H54 (cell line): ENCODE results near the gene USP33.
"Not testable (repeated sequence)": the region's sequence is repeated elsewhere in the genome, so short reads cannot be mapped to it uniquely, and the experiment has no call there.

ENCODE experiments used
- DNase-seq: peaks from one replicate; pipeline ENCODE4 v3.0.0; 2011; ENCODE audit warnings: low spot score, mixed read lengths; ENCODE audit not compliant: insufficient read length
- FAIRE-seq: peaks from 3 replicates; lab custom pipeline; 2011; peaks lifted over from hg19 to GRCh38; lab: Jason Lieb, UNC
- POLR2A ChIP-seq: IDR thresholded peaks from 2 replicates; pipeline ENCODE4 v1.6.1; 2011; ENCODE audit warnings: low read depth, mild to moderate bottlenecking, low read length

The USP33 gene

GRCh38 chr1:77759071-77760028 lies at the start of gene USP33:
Gene USP33, minus strand, starts transcription at chr1:77759852. Its CDS starts 18,155 bp downstream, at chr1:77741697.
- FAIRE-seq (peak; percentile 82), DNase-seq (peak; percentile 80)
- TF ChIP-seq POLR2A, result peak; percentile 60

- FAIRE-seq (no peak), DNase-seq (no peak)
- TF ChIP-seq POLR2A, result no peak
These were observed 43.7 kb upstream of the USP33 start for GRCh38 chr1:77803371-77803770.

GRCh38 chr1:77802026-77802425 lies 42.4 kb upstream of the USP33 start:
- FAIRE-seq (no peak), DNase-seq (no peak)
- no peak for TF ChIP-seq POLR2A

GRCh38 chr1:77797991-77798390 lies 38.3 kb upstream of the USP33 start:
- TF ChIP-seq POLR2A, result no peak
- FAIRE-seq, result no peak
- no peak for DNase-seq

GRCh38 chr1:77796695-77797405 lies 37.2 kb upstream of the USP33 start:
- DNase-seq (no peak), FAIRE-seq (peak; percentile 78)
- no peak for TF ChIP-seq POLR2A

- no peak for FAIRE-seq
- no peak for DNase-seq
- TF ChIP-seq POLR2A, result no peak
These were observed 34.9 kb upstream of the USP33 start for GRCh38 chr1:77794550-77794949.

- FAIRE-seq, DNase-seq: not testable (repeated sequence)
These were observed 26.6 kb upstream of the USP33 start for GRCh38 chr1:77786093-77786741.

- no peak for FAIRE-seq
- no peak for TF ChIP-seq POLR2A
- no peak for DNase-seq
These were observed 23.5 kb upstream of the USP33 start for GRCh38 chr1:77783141-77783540.

GRCh38 chr1:77781683-77782082 lies 22.0 kb upstream of the USP33 start:
- no peak for FAIRE-seq

GRCh38 chr1:77779529-77780281 lies 20.1 kb upstream of the USP33 start, which contains the start of gene MIGA1:
Gene MIGA1, plus strand, starts transcription at chr1:77779649. Its CDS starts 3,604 bp downstream, at chr1:77783253.
- TF ChIP-seq POLR2A, result peak; percentile 73

More at GRCh38 chr1:77781683-77782082, 22.0 kb upstream of the USP33 start:
- DNase-seq, result no peak
- no peak for TF ChIP-seq POLR2A

GRCh38 chr1:77776007-77776700 lies 16.5 kb upstream of the USP33 start:
- DNase-seq (no peak), FAIRE-seq (no peak)
- TF ChIP-seq POLR2A, result no peak

More at GRCh38 chr1:77779529-77780281, 20.1 kb upstream of the USP33 start, which contains the start of gene MIGA1:
- FAIRE-seq (peak; percentile 97), DNase-seq (peak; percentile 70)

GRCh38 chr1:77768006-77768405 lies 8.4 kb upstream of the USP33 start:
- DNase-seq, result no peak
- FAIRE-seq, result no peak
- no peak for TF ChIP-seq POLR2A
